Measurements from ENCODE around the gene FAM181A. TPM values are rescaled to one million over a fixed set of nuclear protein-coding genes. Genes with fewer than 3 reads are reported as not detected.
A peak's percentile ranks its signal among the peaks of the same experiment; 100 is the strongest.

FAM181A gene
- total and polyA plus RNA-seq, 2 donors, result 0.11 TPM; not detected in 1

DNA sequence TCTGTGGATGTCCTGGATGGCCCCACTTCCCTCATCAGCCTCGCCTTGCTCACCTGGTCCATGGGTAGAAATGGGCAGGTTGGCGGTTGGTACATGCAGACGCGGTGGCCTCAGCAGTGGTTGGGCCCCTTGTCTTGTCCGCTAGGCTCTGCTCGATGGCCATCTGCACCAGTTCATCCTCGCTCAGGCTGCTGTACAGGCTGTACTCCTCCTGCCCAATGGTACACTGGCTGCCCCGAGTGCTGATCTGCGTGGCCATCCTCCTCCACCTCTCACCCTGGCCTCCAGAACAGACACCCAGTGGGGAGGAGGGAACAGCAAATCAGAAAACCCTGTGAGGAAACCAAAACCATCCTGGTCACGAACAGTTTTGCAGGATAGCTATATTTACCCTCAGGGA lies 37.1 kb downstream of the FAM181A start:
- Histone ChIP-seq H3K9me3 (ENCODE audit: control insufficient read depth in 2 of 2, insufficient read depth in 1 of 2, low read length in 1 of 2) (no peaks in the 10 kb centered on the region), H3K27me3 (ENCODE audit: control insufficient read depth in 2 of 2, insufficient read depth in 1 of 2, low read length in 1 of 2) (peaks cover 0 to 6% of the 10 kb centered on the region in 2 donors), H3K36me3 (ENCODE audit: control insufficient read depth in 2 of 2, insufficient read depth in 2 of 2, low read length in 1 of 2) (no peaks in the 10 kb centered on the region), H3K4me1 (ENCODE audit: control insufficient read depth in 2 of 2, insufficient read depth in 2 of 2, low read length in 2 of 2) (peaks cover 0 to 23% of the 10 kb centered on the region in 2 donors), H3K27ac (ENCODE audit: low read depth in 1 of 2, low read length in 1 of 2) (no peak overlapping the region), H3K4me3 (ENCODE audit: low read length in 2 of 2) (no peak overlapping the region)
- WGBS, result 95% methylated on average over 10 of the region's 10 CpGs
- no peak for DNase-seq (ENCODE audit: low read depth in 6 of 9, low spot score in 9 of 9)

DNA sequence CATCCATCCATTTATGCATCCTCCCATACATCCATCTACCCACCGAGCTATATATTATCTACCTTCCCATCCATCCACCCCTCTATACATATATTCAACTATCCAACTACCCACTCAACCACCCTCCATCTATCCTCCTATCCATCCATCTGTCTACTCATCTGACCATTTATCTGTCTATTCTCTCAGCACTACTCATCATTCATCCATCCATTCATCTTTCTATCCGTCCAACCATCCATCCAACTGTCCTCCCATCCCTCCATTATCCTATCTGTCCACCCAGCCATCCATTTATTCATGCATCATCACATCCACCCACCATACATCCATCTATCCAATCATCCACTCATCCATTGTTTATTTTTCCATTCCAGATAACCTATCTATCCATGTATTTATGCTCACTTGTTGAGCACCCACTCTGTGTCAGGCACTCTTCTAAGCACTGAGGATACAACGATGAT lies 37.7 kb downstream of the FAM181A start:
- peaks cover 0 to 18% of the 10 kb centered on the region in 2 donors for H3K4me1 ChIP-seq (ENCODE audit: control insufficient read depth in 2 of 2, insufficient read depth in 2 of 2, low read length in 2 of 2)

DNA sequence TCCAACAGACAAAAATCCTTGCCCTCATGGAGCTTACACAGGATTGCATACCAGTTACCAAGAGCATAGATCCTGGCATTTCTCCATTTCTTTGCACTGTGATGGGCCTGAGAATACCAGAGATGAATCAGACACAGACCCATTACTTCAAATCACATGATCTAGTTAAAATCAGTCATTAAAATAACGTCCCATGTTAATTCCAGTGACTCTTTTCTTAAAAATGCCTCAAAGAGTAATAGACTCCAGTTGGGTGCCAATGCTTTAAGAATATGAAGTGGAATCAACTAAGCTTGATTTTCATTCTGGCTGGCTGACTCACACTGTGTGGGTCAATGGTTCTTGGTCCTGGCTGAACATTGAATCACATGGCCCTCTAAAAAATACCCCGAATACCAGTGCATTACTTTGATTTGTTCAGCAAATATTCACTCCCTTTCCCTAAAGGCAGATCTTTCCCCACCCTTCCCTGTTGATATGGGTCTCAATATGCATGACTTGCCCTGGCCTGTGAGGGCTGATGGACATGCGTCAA lies 38.2 kb downstream of the FAM181A start:
- Histone ChIP-seq H3K9me3 (ENCODE audit: control insufficient read depth in 2 of 2, insufficient read depth in 1 of 2, low read length in 1 of 2) (no peaks in the 10 kb centered on the region), H3K4me1 (ENCODE audit: control insufficient read depth in 2 of 2, insufficient read depth in 2 of 2, low read length in 2 of 2) (peaks cover 0 to 15% of the 10 kb centered on the region in 2 donors), H3K27ac (ENCODE audit: low read depth in 1 of 2, low read length in 1 of 2) (no peak overlapping the region), H3K36me3 (ENCODE audit: control insufficient read depth in 2 of 2, insufficient read depth in 2 of 2, low read length in 1 of 2) (no peaks in the 10 kb centered on the region), H3K4me3 (ENCODE audit: low read length in 2 of 2) (no peak overlapping the region), H3K27me3 (ENCODE audit: control insufficient read depth in 2 of 2, insufficient read depth in 1 of 2, low read length in 1 of 2) (peaks cover 0 to 14% of the 10 kb centered on the region in 2 donors)
- no peak for DNase-seq (ENCODE audit: low read depth in 6 of 9, low spot score in 9 of 9)
- WGBS, result 96% methylated on average over 3 of the region's 3 CpGs

More for the DNA sequence above, 37.7 kb downstream of the FAM181A start:
- peaks cover 0 to 9% of the 10 kb centered on the region in 2 donors for H3K27me3 ChIP-seq (ENCODE audit: control insufficient read depth in 2 of 2, insufficient read depth in 1 of 2, low read length in 1 of 2)
- no peak overlapping the region for H3K27ac ChIP-seq (ENCODE audit: low read depth in 1 of 2, low read length in 1 of 2)
- 95% methylated on average over 3 of the region's 3 CpGs for WGBS
- H3K36me3 ChIP-seq (ENCODE audit: control insufficient read depth in 2 of 2, insufficient read depth in 2 of 2, low read length in 1 of 2), result no peaks in the 10 kb centered on the region
- no peaks in the 10 kb centered on the region for H3K9me3 ChIP-seq (ENCODE audit: control insufficient read depth in 2 of 2, insufficient read depth in 1 of 2, low read length in 1 of 2)
- no peak for DNase-seq (ENCODE audit: low read depth in 6 of 9, low spot score in 9 of 9)
- no peak overlapping the region for H3K4me3 ChIP-seq (ENCODE audit: low read length in 2 of 2)

DNA sequence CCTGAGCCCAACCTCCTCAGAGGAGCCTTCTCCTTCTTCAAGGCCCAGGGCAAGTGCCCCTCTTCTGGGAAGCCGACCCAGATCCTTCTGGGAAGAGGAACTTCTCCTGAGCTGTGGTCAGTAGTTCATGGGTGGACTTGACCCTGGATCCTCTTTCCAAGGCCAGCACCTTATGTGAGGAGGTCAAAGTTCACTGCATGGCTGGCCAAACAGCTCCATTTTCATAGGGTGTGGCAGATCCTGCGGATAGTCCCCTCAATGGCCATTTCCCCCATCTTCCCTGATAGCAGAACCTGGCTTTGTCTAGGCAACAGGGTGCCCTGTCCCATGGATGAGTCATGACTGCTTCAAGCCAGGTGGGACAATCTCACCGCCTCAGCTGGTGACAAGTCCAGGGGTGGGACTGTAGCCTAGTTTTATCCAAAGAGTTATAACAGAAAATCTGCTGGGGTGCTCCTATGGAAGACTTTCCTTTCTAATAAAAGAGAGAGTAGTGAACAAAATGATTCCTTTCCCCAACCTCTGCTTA lies 38.9 kb downstream of the FAM181A start:
- H3K36me3 ChIP-seq (ENCODE audit: control insufficient read depth in 2 of 2, insufficient read depth in 2 of 2, low read length in 1 of 2), result no peaks in the 10 kb centered on the region
- peaks cover 0 to 17% of the 10 kb centered on the region in 2 donors for H3K27me3 ChIP-seq (ENCODE audit: control insufficient read depth in 2 of 2, insufficient read depth in 1 of 2, low read length in 1 of 2)
- 97% methylated on average over 3 of the region's 3 CpGs for WGBS
- no peak overlapping the region for H3K27ac ChIP-seq (ENCODE audit: low read depth in 1 of 2, low read length in 1 of 2)
- no peak overlapping the region for H3K4me3 ChIP-seq (ENCODE audit: low read length in 2 of 2)
- no peaks in the 10 kb centered on the region for H3K9me3 ChIP-seq (ENCODE audit: control insufficient read depth in 2 of 2, insufficient read depth in 1 of 2, low read length in 1 of 2)
- DNase-seq (ENCODE audit: low read depth in 6 of 9, low spot score in 9 of 9), result no peak
- H3K4me1 ChIP-seq (ENCODE audit: control insufficient read depth in 2 of 2, insufficient read depth in 2 of 2, low read length in 2 of 2), result peaks cover 0 to 20% of the 10 kb centered on the region in 2 donors

DNA sequence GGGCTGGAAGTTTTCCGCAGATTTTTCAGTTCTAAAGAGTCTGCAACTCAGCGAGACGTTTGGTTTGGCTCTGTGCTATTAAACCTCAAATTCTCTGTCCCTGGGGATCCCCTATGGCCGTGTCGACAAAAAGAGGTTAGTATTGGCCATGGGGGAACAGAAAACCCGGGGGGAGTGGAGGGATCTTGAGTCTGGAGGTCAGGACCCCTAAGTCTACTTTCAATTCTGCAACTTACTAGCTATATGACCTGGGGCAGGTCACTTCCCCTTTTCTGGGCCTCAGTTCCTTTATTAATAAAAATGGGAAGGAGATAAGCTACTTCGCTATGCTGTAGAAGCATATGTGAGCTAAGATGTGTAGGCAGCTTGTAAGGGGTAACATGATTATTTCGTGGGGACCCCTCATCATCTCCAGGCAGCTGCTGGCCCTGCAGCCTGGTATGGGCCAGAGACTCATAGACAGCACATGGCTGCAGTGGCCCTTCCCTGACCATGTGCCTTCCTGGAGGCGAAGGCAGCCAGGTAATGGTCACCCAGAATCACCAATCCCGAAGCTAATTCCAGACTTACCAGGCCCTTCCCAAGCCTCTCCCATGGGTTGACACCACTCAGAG lies 40.6 kb downstream of the FAM181A start:
- peak in 1 of 9 donors; percentile 21 for DNase-seq (ENCODE audit: low read depth in 6 of 9, low spot score in 9 of 9)
- peaks cover 0 to 18% of the 10 kb centered on the region in 2 donors for H3K4me1 ChIP-seq (ENCODE audit: control insufficient read depth in 2 of 2, insufficient read depth in 2 of 2, low read length in 2 of 2)
- 56% methylated on average over 10 of the region's 10 CpGs for WGBS
- no peak overlapping the region for H3K27ac ChIP-seq (ENCODE audit: low read depth in 1 of 2, low read length in 1 of 2)
- no peaks in the 10 kb centered on the region for H3K9me3 ChIP-seq (ENCODE audit: control insufficient read depth in 2 of 2, insufficient read depth in 1 of 2, low read length in 1 of 2)
- no peaks in the 10 kb centered on the region for H3K36me3 ChIP-seq (ENCODE audit: control insufficient read depth in 2 of 2, insufficient read depth in 2 of 2, low read length in 1 of 2)
- H3K27me3 ChIP-seq (ENCODE audit: control insufficient read depth in 2 of 2, insufficient read depth in 1 of 2, low read length in 1 of 2), result peaks cover 0 to 23% of the 10 kb centered on the region in 2 donors
- H3K4me3 ChIP-seq (ENCODE audit: low read length in 2 of 2), result no peak overlapping the region

DNA sequence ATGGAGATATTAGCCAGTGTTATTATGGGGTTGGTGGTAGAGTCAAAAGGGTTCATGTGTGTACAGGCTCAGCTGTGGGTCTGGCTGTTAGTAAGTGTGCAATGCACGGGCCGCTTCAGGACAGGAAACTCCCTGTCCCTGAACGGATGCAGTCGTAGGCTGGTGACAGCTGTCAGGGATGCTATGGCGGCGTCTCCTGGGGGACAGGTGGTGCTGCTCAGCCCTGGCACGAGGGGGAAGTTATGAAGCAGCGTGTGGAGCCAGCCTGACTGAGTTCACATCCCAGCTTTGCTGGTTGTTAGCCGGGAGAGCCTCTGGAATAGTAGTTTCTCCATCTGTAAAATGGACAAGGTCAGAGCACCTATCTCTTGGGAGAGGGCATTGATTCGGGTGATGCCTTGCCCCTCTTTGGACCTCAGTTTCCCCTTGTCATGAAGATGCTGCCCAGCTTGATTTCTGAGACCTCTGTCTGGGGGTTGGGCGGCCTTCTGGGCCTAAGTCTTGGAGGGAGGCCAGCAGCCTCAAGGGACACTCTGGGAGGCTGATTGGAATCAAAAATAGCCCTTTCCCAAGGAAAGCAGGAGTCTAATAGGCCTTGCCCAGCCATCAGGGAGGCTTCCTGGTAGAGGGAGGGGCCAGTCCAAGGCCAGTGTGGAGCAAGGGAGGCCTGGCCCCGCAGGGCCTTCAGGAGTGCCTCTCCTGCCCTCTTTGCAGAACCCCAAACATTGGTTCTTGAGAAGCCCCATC lies 42.1 kb downstream of the FAM181A start:
- Histone ChIP-seq H3K9me3 (ENCODE audit: control insufficient read depth in 2 of 2, insufficient read depth in 1 of 2, low read length in 1 of 2) (no peaks in the 10 kb centered on the region), H3K4me3 (ENCODE audit: low read length in 2 of 2) (no peak overlapping the region), H3K36me3 (ENCODE audit: control insufficient read depth in 2 of 2, insufficient read depth in 2 of 2, low read length in 1 of 2) (no peaks in the 10 kb centered on the region), H3K27ac (ENCODE audit: low read depth in 1 of 2, low read length in 1 of 2) (no peak overlapping the region), H3K4me1 (ENCODE audit: control insufficient read depth in 2 of 2, insufficient read depth in 2 of 2, low read length in 2 of 2) (peaks cover 0 to 12% of the 10 kb centered on the region in 2 donors), H3K27me3 (ENCODE audit: control insufficient read depth in 2 of 2, insufficient read depth in 1 of 2, low read length in 1 of 2) (peaks cover 0 to 31% of the 10 kb centered on the region in 2 donors)
- WGBS, result 43% methylated on average over 12 of the region's 12 CpGs
- DNase-seq (ENCODE audit: low read depth in 6 of 9, low spot score in 9 of 9), result no peak

DNA sequence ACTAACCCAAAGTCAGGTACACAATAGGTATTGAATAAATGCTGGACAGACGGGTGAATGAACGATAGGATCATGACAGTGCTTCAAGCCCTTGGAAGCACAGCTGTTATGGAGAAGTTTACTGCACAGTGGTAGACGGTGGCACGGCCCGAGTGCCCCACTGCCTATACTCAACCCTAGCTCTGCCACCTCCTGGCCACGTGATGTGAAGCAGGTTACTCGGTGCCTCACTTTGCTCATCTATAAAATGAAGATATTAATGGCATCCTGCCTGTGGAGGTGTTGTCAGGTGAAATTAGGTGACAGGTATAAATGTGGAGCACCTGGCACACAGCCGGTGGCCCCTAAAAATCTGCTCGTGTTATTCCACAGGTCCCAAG lies 43.4 kb downstream of the FAM181A start:
- no peaks in the 10 kb centered on the region for H3K9me3 ChIP-seq (ENCODE audit: control insufficient read depth in 2 of 2, insufficient read depth in 1 of 2, low read length in 1 of 2)
- H3K27ac ChIP-seq (ENCODE audit: low read depth in 1 of 2, low read length in 1 of 2), result no peak overlapping the region
- peak overlapping the region in 1 of 2 donors; percentile 26 for H3K4me3 ChIP-seq (ENCODE audit: low read length in 2 of 2)
- DNase-seq (ENCODE audit: low read depth in 6 of 9, low spot score in 9 of 9), result peak in 1 of 9 donors; percentile 30
- WGBS, result 26% methylated on average over 9 of the region's 9 CpGs
- peaks cover 0 to 39% of the 10 kb centered on the region in 2 donors for H3K27me3 ChIP-seq (ENCODE audit: control insufficient read depth in 2 of 2, insufficient read depth in 1 of 2, low read length in 1 of 2)
- no peaks in the 10 kb centered on the region for H3K36me3 ChIP-seq (ENCODE audit: control insufficient read depth in 2 of 2, insufficient read depth in 2 of 2, low read length in 1 of 2)
- H3K4me1 ChIP-seq (ENCODE audit: control insufficient read depth in 2 of 2, insufficient read depth in 2 of 2, low read length in 2 of 2), result peaks cover 0 to 12% of the 10 kb centered on the region in 2 donors

DNA sequence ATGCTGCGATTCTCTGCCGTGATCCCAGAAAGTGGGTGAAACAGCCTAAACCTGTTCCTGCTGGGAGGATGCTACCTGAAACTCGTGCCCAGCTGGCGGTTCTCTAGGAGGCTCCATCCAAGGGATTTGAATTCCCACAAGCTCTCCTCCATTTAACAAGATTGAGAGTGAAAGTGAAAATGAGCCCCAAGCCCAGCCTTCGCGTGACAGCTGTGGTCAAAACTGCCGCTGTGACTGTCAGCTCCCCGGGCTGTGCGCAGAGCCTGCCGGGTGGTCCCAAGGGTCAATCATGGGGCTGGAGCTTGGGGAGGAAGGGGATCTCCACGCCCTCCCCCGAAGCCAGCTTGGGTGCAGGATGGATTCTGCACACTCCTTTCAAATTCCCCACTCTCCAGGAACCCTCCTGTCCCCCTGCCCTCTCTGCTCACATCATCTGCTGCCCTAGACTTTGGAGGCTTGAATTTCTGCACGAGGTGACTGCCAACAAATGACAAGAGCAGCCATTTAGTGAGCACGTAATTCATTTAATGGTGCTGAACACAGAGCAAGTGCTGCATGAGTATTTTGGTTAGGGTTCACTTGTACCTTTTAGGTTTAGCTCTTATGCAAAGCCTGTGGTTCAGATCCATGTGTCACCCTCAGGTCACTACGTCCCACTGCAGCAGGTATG lies 44.0 kb downstream of the FAM181A start:
- Histone ChIP-seq H3K27me3 (ENCODE audit: control insufficient read depth in 2 of 2, insufficient read depth in 1 of 2, low read length in 1 of 2) (peaks cover 0 to 39% of the 10 kb centered on the region in 2 donors), H3K27ac (ENCODE audit: low read depth in 1 of 2, low read length in 1 of 2) (no peak overlapping the region), H3K4me3 (ENCODE audit: low read length in 2 of 2) (peak overlapping the region in 1 of 2 donors; percentile 26), H3K9me3 (ENCODE audit: control insufficient read depth in 2 of 2, insufficient read depth in 1 of 2, low read length in 1 of 2) (no peaks in the 10 kb centered on the region), H3K36me3 (ENCODE audit: control insufficient read depth in 2 of 2, insufficient read depth in 2 of 2, low read length in 1 of 2) (no peaks in the 10 kb centered on the region), H3K4me1 (ENCODE audit: control insufficient read depth in 2 of 2, insufficient read depth in 2 of 2, low read length in 2 of 2) (peaks cover 0 to 12% of the 10 kb centered on the region in 2 donors)
- WGBS, result 18% methylated on average over 15 of the region's 15 CpGs
- peak in 1 of 9 donors; percentile 27 for DNase-seq (ENCODE audit: low read depth in 6 of 9, low spot score in 9 of 9)
